Measurements from ENCODE around the gene PROK1. TPM values are rescaled to one million over a fixed set of nuclear protein-coding genes. Genes with fewer than 3 reads are reported as not detected.

PROK1 gene
- total RNA-seq, 1 experiment from 2014 or later, result 0.22 TPM

- TF ChIP-seq POLR2AphosphoS5 (IDR thresholded peaks at IDR 0.05; ENCODE audit: low read depth, low read length) (no peak), EZH2 (IDR thresholded peaks at IDR 0.05) (no peak), SP1 (IDR thresholded peaks at IDR 0.05; ENCODE audit: low read depth) (no peak), CEBPB (IDR thresholded peaks at IDR 0.05; ENCODE audit: low read depth) (no peak), EZH2phosphoT487 (IDR thresholded peaks at IDR 0.05; ENCODE audit: borderline replicate concordance) (no peak), FOSL1 (IDR thresholded peaks at IDR 0.05; ENCODE audit: low read depth) (no peak), ZBTB33 (IDR thresholded peaks at IDR 0.05; ENCODE audit: extremely low read depth, insufficient replicate concordance, low read length) (no peak), ZNF274 (IDR thresholded peaks at IDR 0.05; ENCODE audit: low read depth, low read length) (no peak)
- TF ChIP-seq, protein P1, sequence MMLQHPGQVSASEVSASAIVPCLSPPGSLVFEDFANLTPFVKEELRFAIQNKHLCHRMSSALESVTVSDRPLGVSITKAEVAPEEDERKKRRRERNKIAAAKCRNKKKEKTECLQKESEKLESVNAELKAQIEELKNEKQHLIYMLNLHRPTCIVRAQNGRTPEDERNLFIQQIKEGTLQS (IDR thresholded peaks at IDR 0.05), result no peak
Observed at GRCh38 chr1:110498270-110498669, 47.3 kb downstream of the PROK1 start (continued).

DNA sequence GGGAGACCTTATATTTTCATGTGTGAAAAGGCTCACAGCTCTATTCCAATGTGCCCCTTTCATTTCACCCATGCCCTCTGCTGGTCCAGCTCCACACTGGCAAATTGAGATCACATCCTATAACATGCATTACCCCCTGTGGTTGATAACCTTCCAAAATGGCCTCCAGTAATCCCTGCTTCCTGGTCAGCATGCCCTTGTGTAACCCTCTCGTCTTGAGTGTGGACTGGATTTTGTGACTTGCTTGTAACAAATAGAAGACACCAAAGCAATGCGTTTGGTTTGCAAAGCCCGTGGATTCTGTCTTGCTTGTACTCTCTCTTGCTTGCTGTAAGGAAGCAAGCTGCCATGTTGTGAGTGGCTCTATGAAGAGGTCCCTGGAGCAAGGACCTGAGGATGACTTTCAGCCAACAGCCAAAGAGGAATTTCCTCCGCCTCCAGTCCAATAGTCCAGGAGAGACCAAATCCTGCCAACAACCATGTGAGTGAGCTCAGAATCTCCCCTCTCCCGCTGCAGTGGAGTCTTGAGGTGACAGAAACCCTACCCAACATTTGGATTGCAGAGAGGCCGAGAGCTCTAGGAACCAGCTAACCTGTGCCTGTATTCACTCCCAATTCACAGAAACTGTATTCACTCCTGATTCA, 50.7 kb downstream of the PROK1 start:
- DNase-seq (ENCODE audit: low read depth, low spot score) (no peak), ATAC-seq (no peak)
- RAD21 ChIA-PET (ENCODE audit: low non-redundant PET in 1 of 2, low total read pairs in 2 of 2, uncharacterized antibody in 2 of 2, unreplicated experiment in 2 of 2), result no interaction called here
- H2AFZ ChIP-seq (ENCODE audit: low read depth, low read length, poor library complexity, severe bottlenecking), result peak overlapping the region; percentile 67
- H3K36me3 ChIP-seq (ENCODE audit: control insufficient read depth in 1 of 2, insufficient read depth in 2 of 2, low read length in 2 of 2), result no peaks in the 10 kb centered on the region
- no peaks in the 10 kb centered on the region for H4K20me1 ChIP-seq (ENCODE audit: insufficient read depth)
- no peaks in the 10 kb centered on the region for H3K79me2 ChIP-seq (ENCODE audit: insufficient read depth, low read length)
- TF ChIP-seq TCF7L2 (IDR thresholded peaks at IDR 0.05; ENCODE audit: borderline replicate concordance, extremely low read depth, insufficient read depth, insufficient read length) (no peak), MAX (IDR thresholded peaks at IDR 0.05) (no peak), ZNF274 (IDR thresholded peaks at IDR 0.05; ENCODE audit: low read depth, low read length) (no peak), SIN3A (IDR thresholded peaks at IDR 0.05; ENCODE audit: low read depth) (no peak), REST (IDR thresholded peaks at IDR 0.05; ENCODE audit: low read depth) (no peak)
- intact Hi-C loops (cut with micrococcal nuclease), result no loop called here
- no peaks in the 10 kb centered on the region for H3K4me1 ChIP-seq (ENCODE audit: control insufficient read depth in 1 of 2, insufficient read depth in 2 of 2, low read length in 2 of 2)
- H3K4me3 ChIP-seq (replicated peaks in 1 of 2; ENCODE audit: low read depth in 1 of 2, low read length in 2 of 2), result no peak overlapping the region
- no TSS peak for BruUV-seq (replicated peaks)
- no peaks in the 10 kb centered on the region for H3K27me3 ChIP-seq (ENCODE audit: insufficient read depth, low read length)
- no peak overlapping the region for H3K9ac ChIP-seq (ENCODE audit: low read length)
- H3K4me2 ChIP-seq (ENCODE audit: low read length), result no peak overlapping the region
- CTCF ChIA-PET, result interaction anchor here (1.2 kb wide), 1 partner anchor 294 kb away, joined by 4 read pairs; no protein-coding TSS in a partner anchor
- H3K27ac ChIP-seq (ENCODE audit: low read depth, low read length), result no peak overlapping the region
- no peaks in the 10 kb centered on the region for H3K9me2 ChIP-seq (ENCODE audit: insufficient read depth)
- H3K9me3 ChIP-seq (ENCODE audit: control insufficient read depth in 1 of 2, insufficient read depth in 1 of 2, low read depth in 1 of 2, low read length in 2 of 2), result no peaks in the 10 kb centered on the region
- POLR2A ChIA-PET, result no interaction called here

All from HCT116 (cell line).